HT1080 (cell line): ENCODE results near the gene SSR2. TPM values are rescaled to one million over a fixed set of nuclear protein-coding genes. Genes with fewer than 3 reads are reported as not detected.
A peak's percentile ranks its signal among the peaks of the same experiment; 100 is the strongest.

Experiments
- DNase-seq: peaks from one replicate; pipeline ENCODE4 v3.0.0-alpha.2; 2015; ENCODE audit warnings: low read depth
- total RNA-seq: library from RNA; depleted of rRNA; stranded (reverse); fragments of >200 nt; shearing (Covaris generic); gene quantifications from 2 replicates; pipeline ENCODE4 v1.2.3, GENCODE V29; 2014; rRNA removed

SSR2 gene
- total RNA-seq, 1 experiment from 2014 or later: 611 TPM

GRCh38 chr1:155974208-155975115, 46.3 kb downstream of the SSR2 start:
- no peak for DNase-seq

- no peak for DNase-seq
Measured at GRCh38 chr1:155973723-155974122, 47.0 kb downstream of the SSR2 start.

- DNase-seq: no peak
Measured at GRCh38 chr1:155971910-155972809, 48.6 kb downstream of the SSR2 start.

- DNase-seq: peak; percentile 89
Measured at GRCh38 chr1:155970531-155971167, 50.1 kb downstream of the SSR2 start.

- no peak for DNase-seq
Measured at GRCh38 chr1:155969377-155969791, 51.4 kb downstream of the SSR2 start.

GRCh38 chr1:155968670-155969069, 52.1 kb downstream of the SSR2 start:
- no peak for DNase-seq

- DNase-seq: no peak
Measured at GRCh38 chr1:155968051-155968400, 52.7 kb downstream of the SSR2 start.

- DNase-seq: no peak
Measured at GRCh38 chr1:155967341-155968050, 53.3 kb downstream of the SSR2 start.

- DNase-seq: no peak
Measured at GRCh38 chr1:155966750-155967149, 54.0 kb downstream of the SSR2 start.

GRCh38 chr1:155966135-155966534, 54.6 kb downstream of the SSR2 start:
- DNase-seq: no peak

- no peak for DNase-seq
Measured at GRCh38 chr1:155964193-155964592, 56.6 kb downstream of the SSR2 start.

GRCh38 chr1:155962599-155963211, 58.0 kb downstream of the SSR2 start:
- peak; percentile 80 for DNase-seq

GRCh38 chr1:155961937-155962336, 58.8 kb downstream of the SSR2 start:
- DNase-seq: peak; percentile 99

- DNase-seq: no peak
Measured at GRCh38 chr1:155960081-155960745, 60.5 kb downstream of the SSR2 start.

Other genes starting within 250 kb of the SSR2 start
- gene GON4L, start 163.7 kb downstream of the SSR2 start, total RNA-seq: 16.2 and 16.9 TPM in 2 replicates
- gene SYT11, start 161.4 kb downstream of the SSR2 start, total RNA-seq: 15.0 and 16.9 TPM in 2 replicates
- 9.1 and 10.1 TPM in 2 replicates for gene RIT1, start 109.6 kb downstream of the SSR2 start, total RNA-seq
- 31.2 and 36.2 TPM in 2 replicates for gene KHDC4, start 86.5 kb downstream of the SSR2 start, total RNA-seq
- 0.55 TPM in 1 of 2 replicates, not detected in the other for gene RXFP4, start 79.3 kb downstream of the SSR2 start, total RNA-seq
- gene ARHGEF2, start 42.4 kb downstream of the SSR2 start, total RNA-seq: 91.6 and 96.6 TPM in 2 replicates
- gene UBQLN4, start 32.8 kb upstream of the SSR2 start, total RNA-seq: 36.0 and 43.9 TPM in 2 replicates
- gene LAMTOR2, start 33.8 kb upstream of the SSR2 start, total RNA-seq: 67.1 and 78.0 TPM in 2 replicates
- 0.06 TPM in 1 of 2 replicates, not detected in the other for gene RAB25, start 40.2 kb upstream of the SSR2 start, total RNA-seq
- gene MEX3A, start 61.5 kb upstream of the SSR2 start, total RNA-seq: 3.4 and 5.2 TPM in 2 replicates
- 835 and 846 TPM in 2 replicates for gene LMNA, start 93.8 kb upstream of the SSR2 start, total RNA-seq
- not detected in 2 replicates for gene SEMA4A, start 132.6 kb upstream of the SSR2 start, total RNA-seq
- 21.4 and 28.6 TPM in 2 replicates for gene SLC25A44, start 173.2 kb upstream of the SSR2 start, total RNA-seq
- gene PMF1, start 192.1 kb upstream of the SSR2 start, total RNA-seq: 49.4 and 71.6 TPM in 2 replicates
- 2.3 TPM in 1 of 2 replicates, not detected in the other for gene BGLAP, start 221.2 kb upstream of the SSR2 start, total RNA-seq
- 0.40 and 0.47 TPM in 2 replicates for gene PAQR6, start 227.1 kb upstream of the SSR2 start, total RNA-seq